Measurements from ENCODE around the gene PCBP4. TPM values are rescaled to one million over a fixed set of nuclear protein-coding genes. Genes with fewer than 3 reads are reported as not detected.
"Not testable (repeated sequence)": the region's sequence is repeated elsewhere in the genome, so short reads cannot be mapped to it uniquely, and the experiment has no call there.

The PCBP4 gene
- total and polyA plus RNA-seq, 2 experiments from 2014 or later, result 114 to 226 TPM

GRCh38 chr3:51992017-51992682, 24.9 kb upstream of the PCBP4 start:
- Histone ChIP-seq H3K4me3 (no peak overlapping the region), H3K27ac (peak overlapping the region; percentile 66), H3K9me3 (ENCODE audit: low read depth) (no peaks in the 10 kb centered on the region), H3K4me1 (ENCODE audit: low read depth) (peaks cover 9% of the 10 kb centered on the region), H3K36me3 (peaks cover 15% of the 10 kb centered on the region), H3K27me3 (no peaks in the 10 kb centered on the region)
- no peak for DNase-seq (ENCODE audit: low read depth in 1 of 2, low spot score in 1 of 2)
- TF ChIP-seq, protein P1, sequence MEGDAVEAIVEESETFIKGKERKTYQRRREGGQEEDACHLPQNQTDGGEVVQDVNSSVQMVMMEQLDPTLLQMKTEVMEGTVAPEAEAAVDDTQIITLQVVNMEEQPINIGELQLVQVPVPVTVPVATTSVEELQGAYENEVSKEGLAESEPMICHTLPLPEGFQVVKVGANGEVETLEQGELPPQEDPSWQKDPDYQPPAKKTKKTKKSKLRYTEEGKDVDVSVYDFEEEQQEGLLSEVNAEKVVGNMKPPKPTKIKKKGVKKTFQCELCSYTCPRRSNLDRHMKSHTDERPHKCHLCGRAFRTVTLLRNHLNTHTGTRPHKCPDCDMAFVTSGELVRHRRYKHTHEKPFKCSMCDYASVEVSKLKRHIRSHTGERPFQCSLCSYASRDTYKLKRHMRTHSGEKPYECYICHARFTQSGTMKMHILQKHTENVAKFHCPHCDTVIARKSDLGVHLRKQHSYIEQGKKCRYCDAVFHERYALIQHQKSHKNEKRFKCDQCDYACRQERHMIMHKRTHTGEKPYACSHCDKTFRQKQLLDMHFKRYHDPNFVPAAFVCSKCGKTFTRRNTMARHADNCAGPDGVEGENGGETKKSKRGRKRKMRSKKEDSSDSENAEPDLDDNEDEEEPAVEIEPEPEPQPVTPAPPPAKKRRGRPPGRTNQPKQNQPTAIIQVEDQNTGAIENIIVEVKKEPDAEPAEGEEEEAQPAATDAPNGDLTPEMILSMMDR (IDR thresholded peaks at IDR 0.05; ENCODE audit: low read depth, low read length), result no peak

DNA sequence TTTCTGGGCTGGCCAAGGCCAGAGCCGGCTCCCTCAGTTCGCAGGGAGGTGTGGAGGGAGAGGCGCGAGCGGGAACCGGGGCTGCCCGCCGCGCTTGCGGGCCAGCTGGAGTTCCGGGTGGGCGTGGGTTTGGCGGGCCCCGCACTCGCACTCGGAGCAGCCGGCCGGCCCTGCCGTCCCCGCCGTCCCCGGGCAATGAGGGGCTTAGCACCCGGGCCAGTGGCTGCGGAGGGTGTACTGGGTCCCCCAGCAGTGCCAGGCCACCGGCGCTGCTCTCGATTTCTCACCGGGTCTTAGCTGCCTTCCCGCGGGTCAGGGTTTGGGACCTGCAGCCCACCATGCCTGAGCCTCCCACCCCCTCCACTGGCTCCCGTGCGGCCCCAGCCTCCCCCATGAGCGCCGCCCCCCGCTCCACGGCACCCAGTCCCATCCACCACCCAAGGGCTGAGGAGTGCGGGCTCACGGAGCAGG, 23.3 kb upstream of the PCBP4 start:
- not testable (repeated sequence) for H3K27ac ChIP-seq; H3K27me3 ChIP-seq; DNase-seq (ENCODE audit: low read depth in 1 of 2, low spot score in 1 of 2); H3K4me3 ChIP-seq; H3K4me1 ChIP-seq (ENCODE audit: low read depth); H3K9me3 ChIP-seq (ENCODE audit: low read depth)
- H3K36me3 ChIP-seq, result peaks cover 15% of the 10 kb centered on the region

DNA sequence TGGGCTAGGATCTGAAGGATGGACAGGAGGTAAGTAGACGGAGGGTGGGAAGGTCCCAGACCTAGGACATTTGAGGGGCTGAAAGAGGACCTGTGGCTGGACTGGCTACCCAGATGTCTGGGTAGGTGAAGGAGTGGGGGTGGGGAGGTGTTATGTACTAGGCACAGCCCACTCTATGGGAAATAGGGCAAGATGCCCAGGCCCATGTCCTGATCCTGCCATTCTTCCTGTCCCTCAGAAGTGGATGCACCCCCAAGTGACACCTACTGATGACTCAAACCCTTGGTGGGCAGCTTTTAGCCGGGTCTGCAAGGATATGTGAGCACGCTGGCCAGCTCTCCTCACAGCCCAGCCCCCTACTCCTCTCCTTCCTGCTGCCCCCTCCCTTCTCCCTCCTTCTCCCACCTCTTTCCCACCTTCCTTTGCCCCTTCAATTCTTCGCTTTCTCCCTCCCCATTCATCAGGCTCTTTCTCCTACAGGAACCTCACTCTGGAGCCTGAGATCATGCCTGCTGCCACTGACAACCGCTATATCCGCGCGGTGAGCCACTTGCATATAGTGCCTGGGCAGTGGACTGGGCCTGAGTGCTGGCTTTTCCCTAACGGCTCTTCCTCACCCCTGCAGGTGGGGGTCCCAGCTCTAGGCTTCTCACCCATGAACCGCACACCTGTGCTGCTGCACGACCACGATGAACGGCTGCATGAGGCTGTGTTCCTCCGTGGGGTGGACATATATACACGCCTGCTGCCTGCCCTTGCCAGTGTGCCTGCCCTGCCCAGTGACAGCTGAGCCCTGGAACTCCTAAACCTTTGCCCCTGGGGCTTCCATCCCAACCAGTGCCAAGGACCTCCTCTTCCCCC, 21.3 kb upstream of the PCBP4 start:
- Histone ChIP-seq H3K9me3 (ENCODE audit: low read depth) (no peaks in the 10 kb centered on the region), H3K27me3 (no peaks in the 10 kb centered on the region), H3K36me3 (peaks cover 6% of the 10 kb centered on the region), H3K27ac (peak overlapping the region; percentile 62), H3K4me1 (ENCODE audit: low read depth) (peaks cover 9% of the 10 kb centered on the region), H3K4me3 (no peak overlapping the region)
- TF ChIP-seq, protein P1 (IDR thresholded peaks at IDR 0.05; ENCODE audit: low read depth, low read length), result no peak
- DNase-seq (ENCODE audit: low read depth in 1 of 2, low spot score in 1 of 2), result no peak

DNA sequence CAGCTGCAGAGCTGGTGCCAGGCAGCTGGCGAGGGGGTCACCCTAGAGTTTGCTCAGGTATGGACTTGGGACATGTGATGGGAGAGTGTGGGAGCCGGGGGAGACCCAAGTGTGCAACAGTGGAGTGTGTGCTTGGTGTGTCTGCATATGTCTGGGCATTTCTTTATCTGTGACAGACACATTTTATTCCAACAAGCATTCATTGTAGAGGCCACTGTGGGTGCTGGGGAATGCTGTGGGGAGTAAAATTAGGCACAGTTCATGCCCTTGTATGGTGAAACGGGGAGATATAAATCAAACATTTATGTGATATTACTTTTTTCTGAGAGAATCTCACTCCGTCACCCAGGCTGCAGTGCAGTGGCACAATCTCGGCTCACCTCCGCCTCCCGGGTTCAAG, 20.3 kb upstream of the PCBP4 start:
- Histone ChIP-seq H3K4me3 (no peak overlapping the region), H3K27ac (peak overlapping the region; percentile 14), H3K36me3 (peaks cover 2% of the 10 kb centered on the region), H3K27me3 (no peaks in the 10 kb centered on the region), H3K4me1 (ENCODE audit: low read depth) (peaks cover 9% of the 10 kb centered on the region), H3K9me3 (ENCODE audit: low read depth) (no peaks in the 10 kb centered on the region)
- DNase-seq (ENCODE audit: low read depth in 1 of 2, low spot score in 1 of 2), result no peak
- TF ChIP-seq, protein P1 (IDR thresholded peaks at IDR 0.05; ENCODE audit: low read depth, low read length), result no peak

GRCh38 chr3:51986010-51986947, 19.0 kb upstream of the PCBP4 start:
- TF ChIP-seq, protein P1 (IDR thresholded peaks at IDR 0.05; ENCODE audit: low read depth, low read length), result no peak
- Histone ChIP-seq H3K4me1 (ENCODE audit: low read depth) (peaks cover 16% of the 10 kb centered on the region), H3K36me3 (no peaks in the 10 kb centered on the region), H3K9me3 (ENCODE audit: low read depth) (no peaks in the 10 kb centered on the region), H3K4me3 (no peak overlapping the region), H3K27me3 (no peaks in the 10 kb centered on the region), H3K27ac (no peak overlapping the region)
- no peak for DNase-seq (ENCODE audit: low read depth in 1 of 2, low spot score in 1 of 2)

All from cardiac muscle cell (in vitro differentiated cells and primary cell).